Activated CD8-positive, alpha-beta T cell treated with anti-CD3 and anti-CD28 coated beads, Interleukin-2, amount 10 ng/mL, durations not matched to agents 7 days and 5 days (primary cell): ENCODE results near the gene NDFIP2. TPM values are rescaled to one million over a fixed set of nuclear protein-coding genes. Genes with fewer than 3 reads are reported as not detected.

ENCODE experiments used
- ATAC-seq: fragments of 150-1000 bp; cut with Tn5 transposase; one replicate; pipeline ENCODE4 v1.10.0; 2021; ENCODE audit warnings: moderate library complexity
- CTCF ChIA-PET: fragments of 350-600 bp; sonication (Branson Sonifier 250); formaldehyde crosslinking; loops from one replicate; lab custom pipeline; 2021; ENCODE audit warnings: antibody characterized with exemption; lab: Charles Lee
- POLR2A ChIA-PET: fragments of 350-600 bp; sonication (Branson Sonifier 250); formaldehyde crosslinking; loops from one replicate; lab custom pipeline; 2021; ENCODE audit warnings: antibody characterized with exemption; lab: Charles Lee
- DNase-seq: peaks from one replicate; pipeline ENCODE4 v3.0.0-alpha.2; 2020
- H3K27ac Mint-ChIP-seq: one replicate; pipeline ENCODE4 v1.8.0; 2021; ENCODE audit warnings: mild to moderate bottlenecking, mixed read lengths
- H3K27me3 Mint-ChIP-seq: one replicate; pipeline ENCODE4 v1.8.0; 2021; ENCODE audit warnings: low read depth, mixed read lengths
- H3K36me3 Mint-ChIP-seq: one replicate; pipeline ENCODE4 v1.8.0; 2021; ENCODE audit warnings: low read depth, mixed read lengths
- H3K4me1 Mint-ChIP-seq: one replicate; pipeline ENCODE4 v1.8.0; 2021; ENCODE audit warnings: low read depth, mixed read lengths
- H3K4me3 Mint-ChIP-seq: one replicate; pipeline ENCODE4 v1.8.0; 2021; ENCODE audit warnings: mild to moderate bottlenecking, mixed read lengths
- H3K9me3 Mint-ChIP-seq: one replicate; pipeline ENCODE4 v1.8.0; 2022; ENCODE audit warnings: mixed read lengths; ENCODE audit not compliant: insufficient read depth
- total RNA-seq, 2 experiments: library from RNA; stranded (reverse); gene quantifications; one replicate each; pipeline ENCODE4 v1.2.3, GENCODE V29; 2021

The NDFIP2 gene
- total RNA-seq, 2 experiments from 2014 or later: 13.4 to 15.3 TPM

GRCh38 chr13:79459906-79460305, 21.0 kb upstream of the NDFIP2 start:
- CTCF ChIA-PET: interaction anchor here (0.7 to 3.0 kb wide), 3 partner anchors 21 to 85 kb away, joined by 3 to 7 read pairs (median 3); partner anchors contain the start of gene NDFIP2
- ATAC-seq (no peak), DNase-seq (no peak)
- POLR2A ChIA-PET: interaction anchor here (0.8 kb wide), 1 partner anchor 8 kb away, joined by 3 read pairs; no protein-coding TSS in a partner anchor
- H3K36me3 Mint-ChIP-seq: peaks cover 4% of the 10 kb centered on the region
- no peaks in the 10 kb centered on the region for H3K27me3 Mint-ChIP-seq
- H3K4me3 Mint-ChIP-seq: no peak overlapping the region
- peaks cover 8% of the 10 kb centered on the region for H3K9me3 Mint-ChIP-seq
- H3K4me1 Mint-ChIP-seq: peaks cover 9% of the 10 kb centered on the region
- no peak overlapping the region for H3K27ac Mint-ChIP-seq

GRCh38 chr13:79462895-79463294, 18.1 kb upstream of the NDFIP2 start:
- Mint-ChIP-seq H3K36me3 (peaks cover 5% of the 10 kb centered on the region), H3K27me3 (no peaks in the 10 kb centered on the region), H3K9me3 (peaks cover 8% of the 10 kb centered on the region), H3K4me3 (no peak overlapping the region), H3K27ac (no peak overlapping the region), H3K4me1 (peaks cover 7% of the 10 kb centered on the region)
- ChIA-PET POLR2A (no interaction called here), CTCF (interaction anchor here (1.3 to 1.9 kb wide), 2 partner anchors 22 to 38 kb away, joined by 3 to 5 read pairs; no protein-coding TSS in a partner anchor)
- DNase-seq (no peak), ATAC-seq (no peak)

- Mint-ChIP-seq H3K36me3 (peaks cover 5% of the 10 kb centered on the region), H3K27ac (no peak overlapping the region), H3K4me1 (peaks cover 9% of the 10 kb centered on the region), H3K27me3 (no peaks in the 10 kb centered on the region), H3K9me3 (peaks cover 8% of the 10 kb centered on the region), H3K4me3 (no peak overlapping the region)
- CTCF ChIA-PET: interaction anchor here (0.7 to 1.9 kb wide), 3 partner anchors 22 to 39 kb away, joined by 3 to 6 read pairs (median 5); no protein-coding TSS in a partner anchor
- ATAC-seq (no peak), DNase-seq (no peak)
- POLR2A ChIA-PET: no interaction called here
These were observed 17.4 kb upstream of the NDFIP2 start for GRCh38 chr13:79463604-79464003.

GRCh38 chr13:79466872-79467271, 14.1 kb upstream of the NDFIP2 start:
- Mint-ChIP-seq H3K4me3 (no peak overlapping the region), H3K27ac (no peak overlapping the region), H3K27me3 (no peaks in the 10 kb centered on the region), H3K9me3 (peaks cover 8% of the 10 kb centered on the region), H3K36me3 (peaks cover 5% of the 10 kb centered on the region), H3K4me1 (peaks cover 17% of the 10 kb centered on the region)
- ATAC-seq (no peak), DNase-seq (no peak)
- POLR2A ChIA-PET: no interaction called here
- CTCF ChIA-PET: no interaction called here

DNA sequence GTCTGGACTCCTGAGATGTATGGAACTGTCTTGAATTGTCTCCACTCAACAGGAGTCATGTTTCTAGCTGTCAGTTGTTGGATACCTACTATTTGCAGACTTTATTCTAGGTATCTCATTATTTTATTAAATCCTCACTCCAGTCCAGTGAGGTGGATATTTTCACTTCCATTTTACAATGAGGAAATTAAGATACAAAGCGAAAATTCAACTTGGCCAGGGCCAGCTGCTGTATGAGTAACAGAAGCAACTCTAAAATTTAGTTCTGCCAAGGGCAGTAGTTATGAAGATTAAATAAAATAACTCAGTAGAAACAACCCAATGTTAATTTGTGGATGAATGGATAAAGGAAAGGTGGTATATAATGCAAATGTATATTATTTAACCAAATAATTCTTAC, 12.6 kb upstream of the NDFIP2 start:
- H3K4me1 Mint-ChIP-seq: peaks cover 17% of the 10 kb centered on the region
- DNase-seq (no peak), ATAC-seq (no peak)
- H3K4me3 Mint-ChIP-seq: no peak overlapping the region
- ChIA-PET POLR2A (no interaction called here), CTCF (interaction anchor here (1.5 kb wide), 1 partner anchor 44 kb away, joined by 3 read pairs; no protein-coding TSS in a partner anchor)
- H3K36me3 Mint-ChIP-seq: peaks cover 2% of the 10 kb centered on the region
- no peak overlapping the region for H3K27ac Mint-ChIP-seq
- no peaks in the 10 kb centered on the region for H3K9me3 Mint-ChIP-seq
- H3K27me3 Mint-ChIP-seq: no peaks in the 10 kb centered on the region

DNA sequence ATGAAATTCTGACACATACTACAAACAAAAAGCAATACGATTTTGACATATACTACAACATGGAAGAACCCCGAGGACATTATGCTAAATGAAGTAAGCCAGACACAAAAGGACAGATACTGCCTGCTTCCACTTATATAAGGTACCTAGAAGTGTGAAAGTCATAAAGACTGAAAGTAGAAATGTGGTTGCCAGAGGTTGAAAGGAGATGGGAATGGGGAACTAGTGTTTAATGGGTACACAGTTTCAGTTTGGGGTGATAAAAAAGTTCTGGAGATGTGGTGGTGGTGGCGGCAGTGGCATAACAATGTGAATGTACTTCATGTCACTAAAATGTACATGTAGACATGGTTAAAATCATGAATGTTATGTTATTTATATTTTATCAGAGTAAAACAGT, 12.1 kb upstream of the NDFIP2 start:
- CTCF ChIA-PET: interaction anchor here (1.5 kb wide), 1 partner anchor 45 kb away, joined by 3 read pairs; no protein-coding TSS in a partner anchor
- peaks cover 2% of the 10 kb centered on the region for H3K36me3 Mint-ChIP-seq
- no peaks in the 10 kb centered on the region for H3K27me3 Mint-ChIP-seq

DNA sequence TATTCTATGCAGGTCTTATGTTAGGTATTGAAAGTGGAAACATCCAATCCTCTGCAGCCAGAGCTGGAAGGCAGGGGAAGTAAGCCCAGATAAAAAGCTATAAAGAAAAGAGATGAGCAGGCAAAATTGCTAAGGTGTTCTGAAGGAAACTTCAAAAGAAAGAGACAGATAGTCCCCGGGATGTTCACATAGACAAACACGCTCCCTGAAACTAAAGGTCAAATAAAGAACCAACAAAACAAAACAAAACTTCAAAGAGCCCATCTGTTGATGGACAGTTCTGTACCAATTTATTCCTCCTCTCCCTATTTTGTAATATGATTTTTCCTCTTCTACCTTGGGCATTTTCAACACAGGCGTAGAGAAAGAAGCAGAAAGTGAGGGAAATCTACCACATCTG, 11.3 kb upstream of the NDFIP2 start:
- Mint-ChIP-seq H3K4me3 (no peak overlapping the region), H3K9me3 (no peaks in the 10 kb centered on the region), H3K27ac (no peak overlapping the region), H3K27me3 (no peaks in the 10 kb centered on the region), H3K36me3 (peaks cover 8% of the 10 kb centered on the region), H3K4me1 (peaks cover 17% of the 10 kb centered on the region)
- ATAC-seq: no peak
- POLR2A ChIA-PET: no interaction called here
- no peak for DNase-seq
- CTCF ChIA-PET: no interaction called here

More for the DNA sequence above, 12.1 kb upstream of the NDFIP2 start:
- ATAC-seq (no peak), DNase-seq (no peak)
- Mint-ChIP-seq H3K4me1 (peaks cover 17% of the 10 kb centered on the region), H3K27ac (no peak overlapping the region), H3K9me3 (no peaks in the 10 kb centered on the region), H3K4me3 (no peak overlapping the region)
- POLR2A ChIA-PET: no interaction called here

DNA sequence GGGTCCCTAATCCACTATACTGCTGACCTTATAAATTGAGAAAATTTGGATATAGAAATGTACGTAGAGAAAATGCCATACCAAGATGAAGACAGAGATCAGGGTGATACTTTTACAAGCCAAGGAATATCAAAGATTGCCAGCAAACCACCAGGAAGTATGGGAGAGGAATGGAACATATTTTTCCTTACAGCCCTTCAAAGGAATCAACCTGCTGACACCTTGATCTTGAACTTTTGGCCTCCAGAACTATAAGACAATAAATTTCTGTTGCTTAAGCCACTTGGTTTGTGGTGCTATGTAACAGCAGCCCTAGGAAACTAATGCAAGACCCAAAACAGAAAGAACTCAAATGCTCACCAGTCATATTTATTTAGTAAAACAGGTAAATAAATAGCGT, 10.3 kb upstream of the NDFIP2 start:
- Mint-ChIP-seq H3K27ac (no peak overlapping the region), H3K27me3 (no peaks in the 10 kb centered on the region), H3K36me3 (peaks cover 11% of the 10 kb centered on the region), H3K9me3 (no peaks in the 10 kb centered on the region), H3K4me3 (no peak overlapping the region), H3K4me1 (peaks cover 17% of the 10 kb centered on the region)
- CTCF ChIA-PET: no interaction called here
- ATAC-seq (no peak), DNase-seq (no peak)
- POLR2A ChIA-PET: no interaction called here

DNA sequence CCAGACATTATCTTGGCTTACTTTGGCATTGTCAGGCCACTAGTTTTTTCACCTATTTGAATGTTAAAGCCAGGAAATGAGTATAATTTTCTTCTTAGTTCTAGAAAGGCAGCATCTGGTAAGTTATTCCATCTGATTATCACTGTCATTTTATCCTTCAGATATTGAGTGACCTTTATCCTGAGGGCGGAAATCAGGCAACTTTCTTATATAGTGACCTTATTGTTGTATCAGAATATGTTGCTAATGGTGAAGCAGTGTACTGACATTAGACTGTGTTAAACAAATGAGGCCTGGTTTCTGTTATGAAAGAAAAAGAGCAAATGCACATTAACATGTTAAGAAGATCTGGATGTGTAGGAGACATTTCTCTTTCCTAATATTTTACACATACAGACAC, 5.4 kb upstream of the NDFIP2 start:
- ATAC-seq (no peak), DNase-seq (no peak)
- H3K27me3 Mint-ChIP-seq: peaks cover 12% of the 10 kb centered on the region
- peaks cover 9% of the 10 kb centered on the region for H3K36me3 Mint-ChIP-seq
- H3K4me1 Mint-ChIP-seq: peaks cover 17% of the 10 kb centered on the region
- POLR2A ChIA-PET: interaction anchor here (0.6 kb wide), 1 partner anchor 24 kb away, joined by 3 read pairs; no protein-coding TSS in a partner anchor
- no peaks in the 10 kb centered on the region for H3K9me3 Mint-ChIP-seq
- CTCF ChIA-PET: no interaction called here
- no peak overlapping the region for H3K4me3 Mint-ChIP-seq
- no peak overlapping the region for H3K27ac Mint-ChIP-seq

DNA sequence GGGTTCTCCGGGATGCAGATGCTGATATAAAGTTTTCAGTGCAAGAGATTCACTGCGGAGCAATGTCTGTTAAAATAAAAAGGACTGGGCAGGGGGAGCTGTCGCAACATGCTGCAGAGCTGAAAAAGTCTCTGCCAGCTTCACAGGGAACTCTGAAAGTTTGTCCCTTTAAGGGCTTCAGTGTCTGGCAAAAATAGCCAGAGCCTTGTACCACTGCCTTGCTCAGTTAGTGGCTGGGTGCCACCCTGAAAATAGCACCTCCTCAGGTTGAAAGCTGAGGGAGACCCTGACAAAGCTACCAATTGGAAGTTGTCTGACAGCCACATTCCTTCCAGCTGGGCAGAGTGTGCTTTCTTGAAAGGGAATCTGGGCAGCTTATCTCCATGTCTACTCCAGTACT, 3.0 kb upstream of the NDFIP2 start:
- DNase-seq (no peak), ATAC-seq (no peak)
- no peaks in the 10 kb centered on the region for H3K9me3 Mint-ChIP-seq
- H3K4me3 Mint-ChIP-seq: no peak overlapping the region
- CTCF ChIA-PET: interaction anchor here (1.2 to 1.6 kb wide), 2 partner anchors 20 to 54 kb away, joined by 3 to 8 read pairs; no protein-coding TSS in a partner anchor
- POLR2A ChIA-PET: no interaction called here
- H3K27me3 Mint-ChIP-seq: peaks cover 12% of the 10 kb centered on the region
- H3K27ac Mint-ChIP-seq: no peak overlapping the region
- H3K4me1 Mint-ChIP-seq: peaks cover 32% of the 10 kb centered on the region
- peaks cover 9% of the 10 kb centered on the region for H3K36me3 Mint-ChIP-seq

DNA sequence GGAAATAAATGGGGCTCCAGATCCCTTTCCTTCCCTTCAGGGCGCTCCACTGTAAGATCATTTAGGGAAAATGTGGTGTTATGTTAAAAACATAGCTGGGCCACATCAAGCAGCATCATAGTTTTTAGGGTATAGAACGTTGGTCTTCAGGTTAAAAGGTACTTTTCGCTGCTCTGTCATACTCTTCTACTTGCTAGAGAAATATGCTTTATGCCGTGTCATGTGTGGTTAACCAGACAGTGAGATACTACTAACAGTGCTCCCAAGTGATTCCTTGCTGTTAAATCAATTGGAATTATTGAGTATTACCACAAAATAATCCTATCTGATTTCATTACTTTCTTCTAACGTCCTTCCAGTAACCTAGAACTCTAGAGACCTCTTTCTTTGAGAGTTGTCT, 1.1 kb upstream of the NDFIP2 start:
- no peak for ATAC-seq
- H3K4me3 Mint-ChIP-seq: no peak overlapping the region

DNA sequence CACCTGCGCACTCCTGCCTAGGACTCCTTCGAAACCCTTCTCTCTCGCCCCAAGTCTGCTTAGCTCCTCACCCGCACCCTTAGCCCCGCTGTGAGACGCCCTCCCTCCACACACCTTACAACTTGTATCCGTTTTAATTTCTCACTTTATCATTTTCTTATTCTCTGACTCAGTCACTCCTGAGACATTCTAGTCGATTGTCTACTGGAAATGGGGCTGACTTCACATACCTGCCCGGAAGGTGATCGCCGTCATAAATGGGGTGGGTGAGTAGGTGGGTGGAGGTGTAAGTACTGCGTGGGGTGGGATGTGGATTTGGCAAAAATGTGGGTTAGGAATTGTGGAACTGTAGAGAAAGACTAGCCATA, 714 bp downstream of the NDFIP2 start:
- DNase-seq: peak; percentile 49
- CTCF ChIA-PET: interaction anchor here (0.8 to 5.4 kb wide), 16 partner anchors 11 to 66 kb away, joined by 3 to 35 read pairs (median 4); no protein-coding TSS in a partner anchor
- POLR2A ChIA-PET: interaction anchor here (0.8 to 2.1 kb wide), 13 partner anchors 20 to 83 kb away, joined by 3 to 16 read pairs (median 3); no protein-coding TSS in a partner anchor
- H3K27me3 Mint-ChIP-seq: peaks cover 12% of the 10 kb centered on the region
- H3K4me1 Mint-ChIP-seq: peaks cover 58% of the 10 kb centered on the region
- peaks cover 2% of the 10 kb centered on the region for H3K36me3 Mint-ChIP-seq
- ATAC-seq: peak; percentile 52
- H3K9me3 Mint-ChIP-seq: no peaks in the 10 kb centered on the region
- H3K27ac Mint-ChIP-seq: peak overlapping the region; percentile 76
- peak overlapping the region; percentile 79 for H3K4me3 Mint-ChIP-seq

More for the DNA sequence above, 1.1 kb upstream of the NDFIP2 start:
- H3K9me3 Mint-ChIP-seq: no peaks in the 10 kb centered on the region
- H3K27me3 Mint-ChIP-seq: peaks cover 12% of the 10 kb centered on the region
- peaks cover 49% of the 10 kb centered on the region for H3K4me1 Mint-ChIP-seq
- peaks cover 2% of the 10 kb centered on the region for H3K36me3 Mint-ChIP-seq
- ChIA-PET POLR2A (no interaction called here), CTCF (interaction anchor here (0.8 to 2.7 kb wide), 5 partner anchors 14 to 60 kb away, joined by 3 to 9 read pairs (median 4); no protein-coding TSS in a partner anchor)
- no peak overlapping the region for H3K27ac Mint-ChIP-seq
- no peak for DNase-seq
